Right renal cortex interstitium (tissue), 3 donors: ENCODE data around the gene TPSG1. TPM values are rescaled to one million over a fixed set of nuclear protein-coding genes. Genes with fewer than 3 reads are reported as not detected.
"Not testable (repeated sequence)": the region's sequence is repeated elsewhere in the genome, so short reads cannot be mapped to it uniquely, and the experiment has no call there.

ENCODE experiments used
- DNase-seq, 3 donors: peaks; one replicate each; pipeline ENCODE4 v3.0.0-alpha.2; 2013; ENCODE audit warnings: low read depth in 3 of 3, low spot score in 2 of 3
- polyA plus RNA-seq, 3 donors: library from polyadenylated mRNA; unstranded; fragments of 120-200 nt; gene quantifications; one replicate each; pipeline ENCODE4 v1.2.1, GENCODE V29; 2013; ENCODE audit not compliant: insufficient read length in 3 of 3

Gene TPSG1
- polyA plus RNA-seq: under 1 TPM; 0.49 to 0.71 (median 0.54) TPM

DNA sequence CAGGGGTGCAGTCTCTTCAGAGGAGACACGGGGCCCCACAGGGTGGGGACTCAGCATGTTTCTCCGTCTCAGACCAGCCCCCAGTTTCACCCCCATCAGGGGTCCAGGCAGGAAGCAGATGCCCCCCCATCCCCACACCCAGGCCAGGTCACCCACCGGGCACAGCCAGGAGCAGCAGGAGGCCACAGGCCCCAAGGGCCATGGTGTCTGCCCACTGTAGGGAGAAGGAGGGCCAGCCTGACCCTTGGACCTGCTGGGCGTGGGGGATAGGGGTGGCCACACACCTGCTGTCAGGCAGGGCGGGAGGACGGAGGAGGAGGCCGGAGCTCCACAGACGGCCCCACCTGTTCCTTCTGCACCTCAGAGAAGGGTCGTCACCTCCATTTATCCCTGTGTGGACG lies at the start of gene TPSG1:
TPSG1 (minus strand) TSS at position 218 of the 401 bp plus-strand sequence; CDS start at position 202, 16 bp downstream.
- no peak for DNase-seq

GRCh38 chr16:1274767-1275166 lies 49.7 kb upstream of the TPSG1 start:
- no peak for DNase-seq

GRCh38 chr16:1273816-1274215 lies 48.7 kb upstream of the TPSG1 start:
- DNase-seq: no peak

DNA sequence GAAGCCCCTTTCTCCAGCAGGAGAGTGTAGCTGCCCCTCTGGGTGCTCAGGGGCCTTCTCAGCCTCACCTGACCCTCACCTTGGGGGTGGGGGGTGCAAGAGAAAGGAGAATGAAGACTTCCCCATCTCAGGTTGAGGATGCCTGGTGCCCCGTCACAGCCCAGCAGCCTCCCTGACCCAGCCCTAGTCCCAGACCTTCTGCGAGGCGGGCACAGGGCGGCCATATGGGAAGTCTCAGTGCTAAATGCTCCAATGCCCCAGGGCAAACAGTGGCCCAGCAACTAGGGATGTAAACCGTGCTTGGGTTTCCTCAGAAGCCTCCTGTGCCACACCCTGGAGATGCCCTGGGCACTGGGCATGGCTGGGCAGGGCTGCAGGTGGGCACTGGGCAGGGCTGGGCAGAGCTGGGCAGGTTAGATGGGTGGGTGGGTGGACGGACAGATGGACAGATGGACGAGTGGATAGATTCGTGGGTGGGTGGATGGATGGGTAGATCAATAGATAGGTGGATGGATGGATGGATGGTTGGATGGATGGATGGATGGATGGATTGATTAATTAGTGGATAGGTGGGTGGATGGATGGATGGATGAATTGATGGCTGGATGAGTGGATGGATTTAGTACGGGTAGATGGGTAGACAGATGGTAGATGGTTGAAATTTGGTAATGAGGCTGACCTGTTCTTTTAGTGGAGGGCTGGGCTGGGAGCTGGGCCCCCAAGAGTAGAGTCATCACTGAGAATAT lies 47.6 kb upstream of the TPSG1 start:
- DNase-seq: no peak

DNA sequence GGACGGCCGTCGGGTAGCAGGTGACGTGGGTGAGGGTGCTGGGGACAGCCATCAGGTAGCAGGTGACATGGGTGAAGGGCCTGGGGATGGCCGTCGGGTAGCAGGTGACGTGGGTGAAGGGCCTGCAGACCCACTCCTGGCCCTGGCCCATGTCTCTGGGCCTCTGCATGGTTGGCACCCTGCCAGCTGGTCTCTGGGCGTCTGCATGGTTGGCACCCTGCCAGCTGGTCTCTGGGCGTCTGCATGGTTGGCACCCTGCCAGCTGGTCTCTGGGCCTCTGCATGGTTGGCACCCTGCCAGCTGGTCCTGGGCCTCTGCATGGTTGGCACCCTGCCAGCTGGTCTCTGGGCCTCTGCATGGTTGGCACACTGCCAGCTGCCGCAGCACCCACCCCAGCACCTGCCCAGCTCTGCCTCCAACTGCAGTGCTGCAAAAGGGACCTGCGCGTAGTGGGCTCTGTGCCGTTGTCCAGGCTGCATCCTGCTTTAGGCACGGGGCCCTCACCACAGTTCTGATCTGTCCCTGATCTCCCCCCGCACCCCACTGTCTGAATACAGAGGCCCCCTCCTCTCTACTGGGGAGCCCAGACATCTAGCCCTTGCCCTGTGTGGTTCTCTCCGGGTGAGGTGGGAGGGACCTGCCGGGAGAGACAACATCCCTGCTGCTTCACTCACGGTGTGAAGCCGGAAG lies 46.8 kb upstream of the TPSG1 start:
- DNase-seq: not testable (repeated sequence)

DNA sequence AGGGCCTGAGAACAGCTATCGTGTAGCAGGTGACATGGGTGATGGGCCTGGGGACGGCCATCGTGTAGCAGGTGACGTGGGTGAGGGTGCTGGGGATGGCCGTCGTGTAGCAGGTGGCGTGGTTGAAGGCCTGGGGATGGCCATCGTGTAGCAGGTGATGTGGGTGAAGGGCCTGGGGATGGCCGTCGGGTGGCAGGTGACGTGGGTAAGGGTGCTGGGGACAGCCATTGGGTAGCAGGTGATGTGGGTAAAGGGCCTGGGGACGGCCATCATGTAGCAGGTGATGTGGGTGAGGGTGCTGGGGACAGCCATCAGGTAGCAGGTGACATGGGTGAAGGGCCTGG lies 46.3 kb upstream of the TPSG1 start:
- DNase-seq: no peak

GRCh38 chr16:1269418-1269817 lies 44.4 kb upstream of the TPSG1 start:
- not testable (repeated sequence) for DNase-seq

- DNase-seq: no peak
Measured at GRCh38 chr16:1265826-1266225, 40.8 kb upstream of the TPSG1 start.

GRCh38 chr16:1265090-1265630 lies 40.1 kb upstream of the TPSG1 start:
- no peak for DNase-seq

GRCh38 chr16:1264345-1265089 lies 39.4 kb upstream of the TPSG1 start:
- no peak for DNase-seq

GRCh38 chr16:1263591-1264344 lies 38.7 kb upstream of the TPSG1 start:
- DNase-seq: no peak

DNA sequence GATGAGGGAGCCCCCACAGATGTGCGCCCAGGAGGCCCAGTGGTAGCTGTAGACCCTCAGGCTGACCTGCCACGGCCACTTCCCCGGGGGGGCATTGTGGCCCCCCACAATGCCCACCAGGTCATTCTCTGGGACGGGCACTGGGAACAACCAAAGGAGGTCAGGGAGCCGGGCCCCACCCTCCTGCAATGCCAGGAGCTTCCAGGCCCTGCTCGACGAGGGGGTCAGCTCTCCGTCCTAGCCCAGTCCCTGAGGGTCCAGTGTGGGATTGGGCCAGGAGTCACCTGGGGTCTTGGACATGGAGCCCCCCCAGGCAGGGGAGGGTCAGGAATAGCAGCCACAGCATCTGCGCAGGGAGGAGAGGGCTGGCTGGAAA lies 37.8 kb upstream of the TPSG1 start:
- DNase-seq: no peak

DNA sequence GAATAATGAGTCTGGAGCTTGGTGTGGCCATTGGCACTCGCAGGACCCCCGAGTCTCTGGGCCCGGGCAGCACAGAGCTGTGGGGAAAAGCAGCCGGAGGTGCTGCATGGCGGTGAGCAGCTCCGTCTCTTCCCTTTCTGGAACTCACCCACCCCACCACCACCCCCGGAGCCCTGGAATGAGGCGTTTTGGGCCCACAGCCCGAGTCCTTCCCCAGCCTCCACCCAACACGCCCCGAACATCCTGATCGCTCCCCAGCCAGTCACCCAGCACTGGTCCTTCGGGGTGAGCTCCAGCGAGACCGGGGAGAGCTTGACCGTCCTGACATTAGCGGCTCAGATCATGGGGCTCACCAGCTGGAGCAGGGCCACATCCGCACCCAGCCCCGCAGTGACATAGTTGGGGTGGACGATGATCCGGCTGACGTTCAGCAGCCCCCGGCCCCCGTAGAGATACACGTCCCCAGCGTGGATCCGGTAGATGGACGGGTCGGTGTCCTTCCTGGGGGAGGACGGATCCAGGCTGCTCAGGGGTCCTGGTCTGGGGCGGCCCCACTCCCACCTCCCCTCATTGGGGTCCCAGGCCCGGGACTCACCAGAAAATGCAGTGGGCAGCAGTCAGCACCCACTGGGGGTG lies 37.3 kb upstream of the TPSG1 start:
- DNase-seq: no peak

- DNase-seq: no peak
Measured at GRCh38 chr16:1261131-1261892, 36.2 kb upstream of the TPSG1 start.

GRCh38 chr16:1260101-1260680 lies 35.1 kb upstream of the TPSG1 start:
- DNase-seq: no peak

- DNase-seq: no peak
Measured at GRCh38 chr16:1259760-1260068, 34.6 kb upstream of the TPSG1 start.

DNA sequence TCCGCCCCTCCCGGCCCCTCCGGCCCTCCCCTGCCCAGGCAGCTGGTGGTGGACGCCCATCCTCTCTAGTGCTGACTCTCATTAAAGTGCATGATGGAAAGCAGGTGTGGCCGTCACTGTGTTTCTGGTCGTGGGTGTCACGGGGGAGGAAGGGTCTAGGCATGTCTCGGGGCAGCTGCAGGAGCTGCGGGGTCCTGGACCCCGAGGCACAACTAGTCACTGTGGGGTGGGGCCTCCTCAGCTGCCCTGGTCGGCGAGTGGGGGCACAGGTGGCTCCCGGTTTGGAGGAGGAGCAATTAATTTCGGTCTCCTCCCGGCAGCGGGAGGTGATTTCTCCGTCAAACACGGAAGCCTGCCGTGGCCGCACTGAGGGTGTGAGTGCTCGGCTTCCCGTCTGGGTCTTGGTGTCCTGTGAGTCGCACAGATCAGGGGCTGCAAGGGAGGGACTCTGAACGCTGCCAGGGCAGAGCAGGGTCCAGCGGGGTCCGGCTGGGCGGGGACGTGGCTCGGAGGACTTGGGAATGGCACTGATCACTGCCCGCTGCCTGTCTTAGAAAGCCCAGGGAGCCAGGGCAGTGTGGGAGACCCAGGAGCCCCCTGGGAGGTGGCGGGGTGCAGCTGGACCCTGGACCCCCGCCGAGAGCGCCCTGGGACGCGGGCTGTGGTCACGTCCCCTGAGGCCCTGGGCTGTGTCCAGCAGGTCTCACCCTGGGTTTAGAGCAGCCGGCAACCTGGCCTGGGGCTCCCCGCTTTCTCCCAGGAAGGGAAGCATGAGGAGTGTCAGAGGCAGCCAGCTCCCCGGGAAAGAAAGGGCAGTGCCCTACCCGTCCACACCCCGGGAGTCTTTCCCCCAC lies 34.1 kb upstream of the TPSG1 start:
- DNase-seq: no peak

GRCh38 chr16:1258225-1258600 lies 33.1 kb upstream of the TPSG1 start:
- no peak for DNase-seq
